Epidermal melanocyte (primary cell): ENCODE measurements around the gene SASH1.
"Not testable (repeated sequence)": the region's sequence is repeated elsewhere in the genome, so short reads cannot be mapped to it uniquely, and the experiment has no call there.

ENCODE experiments used
- DNase-seq: peaks from one replicate; pipeline ENCODE4 v3.0.0; 2011; ENCODE audit warnings: low spot score; ENCODE audit not compliant: insufficient read length

Gene SASH1

DNA sequence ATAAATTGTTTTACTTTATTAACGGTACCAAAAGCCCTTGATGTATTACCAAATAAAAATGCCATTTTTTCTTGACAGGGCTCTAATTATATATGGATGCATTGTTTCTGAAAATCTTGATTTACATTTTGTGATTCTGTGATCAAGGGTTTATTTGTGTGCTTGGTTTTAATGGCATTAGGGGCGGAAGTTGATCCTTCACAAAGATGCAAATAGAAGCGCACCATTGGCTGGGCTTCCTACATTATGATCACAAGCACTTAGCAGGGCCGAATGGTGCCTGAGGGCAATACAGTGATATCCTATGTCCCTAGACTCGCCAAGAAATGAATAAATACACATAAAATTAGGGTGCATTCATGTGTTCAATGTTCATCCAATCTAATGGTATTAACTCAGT lies 231.3 kb downstream of the SASH1 start:
- no peak for DNase-seq

DNA sequence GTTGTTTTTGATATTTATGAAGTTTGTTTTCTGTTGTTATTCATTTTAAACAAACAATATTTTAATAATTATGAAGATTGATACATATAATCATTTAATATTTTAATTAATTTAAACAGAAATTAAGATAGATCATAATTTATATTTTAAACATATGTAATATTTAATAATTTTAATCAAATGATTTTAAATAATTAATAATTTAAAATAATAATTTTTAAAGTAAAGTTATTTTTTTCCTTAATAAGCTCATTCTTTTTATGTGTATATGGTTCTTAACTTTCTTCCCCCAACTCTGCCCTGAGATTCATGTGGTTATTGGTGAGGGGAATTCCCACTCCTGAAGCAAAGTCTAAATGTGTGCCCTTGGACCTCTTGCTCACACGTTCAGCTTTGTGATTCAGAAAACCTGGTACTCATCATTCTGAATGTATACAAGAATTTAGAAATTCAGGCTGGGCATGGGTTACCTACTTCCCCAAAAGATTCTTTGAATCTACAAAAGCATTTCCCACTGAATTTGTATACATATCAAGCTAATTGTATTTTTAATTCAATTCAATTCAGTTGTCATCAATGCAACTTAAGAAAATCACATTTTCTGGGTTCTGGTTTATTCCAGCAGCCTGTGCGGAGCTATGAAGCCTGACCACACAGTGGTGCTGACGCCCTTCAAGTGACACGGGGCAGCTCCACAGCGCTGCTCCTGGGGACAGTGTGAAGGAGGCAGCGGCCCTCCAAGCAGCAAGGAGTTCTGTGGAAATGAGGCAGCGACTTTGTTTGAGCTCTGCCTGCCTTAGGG lies 235.2 kb downstream of the SASH1 start:
- DNase-seq: peak; percentile 38

DNA sequence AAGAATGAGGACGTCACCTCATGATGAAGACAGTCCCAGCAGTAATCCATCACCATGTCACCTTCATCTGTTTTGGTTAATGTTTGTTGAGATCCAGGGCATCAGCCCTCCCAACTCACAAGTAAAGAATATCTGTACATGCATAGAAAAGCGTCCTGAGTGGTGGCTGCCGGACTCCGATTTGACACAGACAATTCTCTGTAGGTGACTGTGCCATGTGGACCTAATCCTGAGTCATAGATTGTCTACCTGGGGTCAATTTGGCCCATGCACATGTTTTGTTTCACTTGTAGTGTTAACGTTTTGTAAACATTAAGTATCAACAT lies 235.8 kb downstream of the SASH1 start:
- DNase-seq: no peak

DNA sequence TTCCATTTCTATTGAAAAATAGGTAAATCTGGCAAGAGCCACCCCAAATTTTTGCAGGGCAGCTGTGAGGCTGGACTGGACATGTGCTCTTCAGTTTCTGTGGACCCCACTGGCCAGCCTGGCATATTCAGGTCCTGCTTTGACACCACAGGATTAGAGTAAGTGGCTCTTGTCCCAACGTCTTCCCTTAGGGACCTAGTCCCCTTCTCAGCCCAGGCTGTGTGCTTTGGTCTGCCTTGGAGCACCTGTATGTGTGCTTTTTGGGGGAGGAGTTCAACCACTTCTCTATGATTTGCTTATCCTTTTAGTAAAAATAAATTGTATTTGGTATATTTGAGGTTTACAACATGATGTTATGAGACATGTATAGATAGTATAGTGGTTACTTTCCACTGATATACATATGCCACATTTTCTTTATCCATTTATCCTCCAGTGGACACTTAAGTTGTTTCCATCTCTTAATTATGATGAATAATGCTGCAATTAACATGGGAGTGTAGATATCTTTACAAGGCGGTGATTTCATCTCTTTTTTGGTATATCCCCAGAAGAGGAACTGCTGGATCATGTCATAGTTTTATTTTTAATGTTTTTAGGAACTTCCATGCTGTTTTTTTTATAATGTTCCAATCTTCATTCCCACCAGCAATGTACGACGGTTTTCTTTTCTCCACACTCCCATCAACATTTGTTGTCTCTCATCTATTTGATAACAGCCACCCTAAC lies 236.4 kb downstream of the SASH1 start:
- DNase-seq: no peak

DNA sequence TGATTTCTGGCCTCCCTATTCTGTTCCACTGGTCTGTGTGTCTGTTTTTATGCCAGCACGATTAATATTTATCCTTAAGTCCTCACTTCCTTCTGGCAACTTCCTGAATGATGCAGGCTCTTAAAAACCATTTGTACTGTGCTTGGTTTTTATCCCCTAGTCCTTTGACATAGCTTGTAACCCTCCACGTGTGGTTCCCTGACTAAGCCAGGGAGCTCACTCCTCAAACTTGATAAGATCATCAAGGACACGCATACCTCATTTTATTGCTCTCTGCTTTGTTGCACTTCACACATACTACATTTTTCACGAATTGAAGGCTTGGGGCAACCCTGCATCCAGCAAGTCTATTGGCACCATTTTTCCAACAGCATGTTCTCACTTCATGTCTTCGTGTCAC lies 237.8 kb downstream of the SASH1 start:
- no peak for DNase-seq

DNA sequence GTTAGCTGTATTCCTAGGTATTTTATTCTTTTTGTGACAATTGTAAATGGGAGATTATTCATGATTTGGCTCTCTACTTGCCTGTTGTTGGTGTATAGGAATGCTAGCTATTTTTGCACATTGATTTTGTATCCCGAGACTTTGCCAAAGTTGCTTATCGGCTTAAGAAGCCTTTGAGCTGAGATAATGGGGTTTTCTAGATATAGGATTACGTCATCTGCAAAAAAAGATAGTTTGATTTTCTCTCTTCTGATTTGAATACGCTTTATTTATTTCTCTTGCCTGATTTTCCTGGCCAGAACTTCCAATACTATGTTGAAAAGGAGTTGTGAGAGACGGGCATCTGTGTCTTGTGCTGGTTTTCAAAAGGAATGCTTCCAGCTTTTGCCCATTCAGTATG lies 241.0 kb downstream of the SASH1 start:
- no peak for DNase-seq

DNA sequence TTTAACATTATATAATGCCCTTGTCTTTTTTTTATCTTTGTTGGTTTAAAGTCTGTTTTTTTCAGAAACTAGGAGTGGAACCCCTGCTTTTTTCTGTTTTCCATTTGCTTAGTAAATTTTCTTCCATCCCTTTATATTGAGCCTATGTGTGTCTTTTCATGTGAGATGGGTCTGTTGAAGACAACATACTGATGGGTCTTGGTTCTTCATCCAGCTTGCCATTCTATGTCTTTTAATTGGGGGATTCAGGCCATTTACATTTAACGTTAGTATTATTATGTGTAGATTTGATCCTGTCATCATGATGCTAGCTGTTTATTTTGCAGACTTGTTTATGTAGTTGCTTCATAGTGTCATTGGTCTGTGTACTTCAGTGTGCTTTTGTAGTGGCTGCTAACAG lies 243.0 kb downstream of the SASH1 start:
- DNase-seq: not testable (repeated sequence)

DNA sequence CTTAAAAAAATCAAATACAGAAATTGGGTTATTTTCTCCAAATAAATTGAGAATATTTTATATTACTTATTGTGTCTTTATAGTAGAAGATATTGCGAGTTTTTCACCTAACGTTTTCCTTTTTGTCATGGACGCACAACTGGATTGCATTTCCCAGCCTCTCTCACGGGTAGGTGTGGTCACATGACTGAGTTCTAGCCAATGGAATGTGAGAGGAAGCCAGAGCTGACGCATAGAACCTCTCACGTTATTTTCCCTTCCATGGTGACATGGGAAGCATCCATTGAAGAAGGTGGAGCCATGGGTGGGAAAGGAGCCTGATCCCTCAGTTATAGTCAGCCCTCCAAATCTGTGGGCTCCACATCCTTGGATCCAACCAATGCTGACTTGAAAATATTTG lies 248.2 kb downstream of the SASH1 start:
- no peak for DNase-seq

DNA sequence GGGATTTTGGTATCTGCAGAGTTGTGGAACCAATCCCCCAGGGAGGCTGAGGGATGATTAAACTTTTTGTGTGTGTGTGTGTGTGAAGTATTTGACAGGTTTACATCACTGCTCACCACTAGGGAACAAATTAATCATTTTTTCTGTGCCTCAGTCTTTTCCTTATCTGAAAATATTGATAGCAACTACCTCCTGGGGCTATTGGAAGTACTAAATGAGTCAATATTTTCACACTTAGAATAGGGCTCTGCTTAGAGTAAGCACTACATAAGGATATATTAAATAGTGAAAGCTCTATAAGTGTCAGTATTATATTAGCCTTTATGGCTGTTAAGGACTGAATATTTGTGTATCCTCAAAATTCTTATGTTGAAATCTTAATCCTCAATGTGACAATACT lies 249.0 kb downstream of the SASH1 start:
- no peak for DNase-seq

DNA sequence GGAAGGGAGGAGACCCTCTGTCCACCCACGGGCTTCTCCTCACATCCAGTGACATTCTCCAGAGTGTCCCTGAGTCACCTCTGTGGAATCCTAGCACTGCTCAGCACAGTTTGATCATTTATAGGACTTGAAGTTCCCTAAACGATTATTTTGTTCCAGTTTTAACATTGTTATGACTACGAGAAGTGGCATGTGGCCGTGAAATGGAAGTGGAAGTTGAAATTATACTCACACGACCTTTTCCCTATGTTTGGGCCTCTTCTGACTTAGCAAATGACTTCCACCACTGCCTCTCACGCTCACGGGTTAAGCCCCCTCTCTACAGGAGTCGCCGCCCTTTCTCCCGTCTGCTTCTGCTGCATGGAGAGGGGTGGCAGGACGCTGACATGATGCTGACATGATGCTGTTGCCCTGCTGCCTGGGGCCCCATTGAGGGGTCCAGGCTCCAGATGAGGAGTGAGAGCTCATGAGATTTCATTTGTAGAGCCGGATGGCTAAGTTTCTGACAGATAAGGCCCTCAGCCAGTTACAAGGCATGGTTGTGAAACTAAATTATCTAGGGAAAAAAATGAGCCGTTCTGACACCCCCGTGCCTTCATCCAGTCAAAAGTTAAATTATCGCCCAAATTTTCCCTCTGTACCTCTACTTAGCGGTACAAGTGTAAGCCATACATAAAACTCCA lies 250.6 kb downstream of the SASH1 start:
- DNase-seq: no peak

DNA sequence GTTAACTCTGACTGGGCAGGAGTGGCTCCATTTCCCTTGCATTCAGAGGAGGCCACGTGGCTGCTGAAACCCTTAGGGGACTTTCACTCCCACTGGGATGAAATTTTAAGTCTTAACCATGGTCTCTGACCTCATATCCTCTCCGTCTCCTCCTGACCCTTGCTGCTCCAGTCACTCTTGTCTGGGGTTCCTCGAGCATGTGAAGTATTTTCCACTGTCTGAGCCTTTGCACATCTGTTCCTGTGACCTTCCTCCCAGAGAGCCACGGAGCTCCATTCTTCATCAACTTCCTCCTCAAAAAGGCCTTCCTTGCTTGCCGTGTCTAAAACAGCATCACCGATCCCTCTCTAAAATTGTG lies 251.2 kb downstream of the SASH1 start:
- no peak for DNase-seq

DNA sequence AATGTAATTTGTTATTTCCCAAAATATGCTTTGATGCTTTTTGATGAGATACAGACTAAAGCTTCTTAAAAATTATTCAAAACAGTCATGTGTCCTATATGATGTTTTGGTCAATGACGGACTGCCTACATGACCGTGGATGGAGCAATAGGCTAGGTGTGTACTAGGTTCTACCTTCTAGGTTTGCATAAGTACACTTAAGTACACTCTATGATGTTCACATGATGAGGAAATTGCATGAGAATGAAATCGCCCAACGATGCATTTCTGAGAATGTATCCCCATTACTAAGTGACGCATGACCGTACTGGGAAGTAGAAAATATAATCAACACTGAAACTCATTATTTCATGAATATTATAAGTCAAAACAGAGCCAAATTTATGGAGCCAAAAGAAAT lies 252.9 kb downstream of the SASH1 start:
- no peak for DNase-seq

DNA sequence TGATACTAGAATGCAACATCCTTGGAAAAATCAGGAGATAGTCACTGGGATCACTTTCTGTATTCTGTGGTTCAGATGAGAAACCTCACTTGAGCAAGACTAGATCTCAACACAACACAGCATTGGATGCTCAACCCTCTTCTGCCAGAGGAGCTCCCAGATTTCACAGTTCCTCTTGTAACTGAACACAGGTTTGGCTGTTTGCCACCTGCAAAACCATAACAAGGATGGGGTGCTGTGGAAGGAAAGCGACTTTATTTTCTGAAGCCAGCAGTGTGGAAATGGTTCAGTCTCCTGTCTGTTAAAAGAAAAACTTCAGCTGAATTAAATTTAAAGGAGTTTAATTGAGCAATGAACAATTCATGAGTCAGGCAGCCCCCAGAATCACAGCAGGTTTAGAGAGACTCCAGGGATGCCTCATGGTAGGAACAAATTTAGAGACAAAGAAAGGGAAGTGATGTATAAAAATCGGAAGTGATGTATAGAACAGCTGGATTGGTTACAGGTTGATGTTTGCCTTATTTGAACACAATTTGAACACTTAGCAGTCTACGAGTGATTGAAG lies 254.3 kb downstream of the SASH1 start:
- no peak for DNase-seq

DNA sequence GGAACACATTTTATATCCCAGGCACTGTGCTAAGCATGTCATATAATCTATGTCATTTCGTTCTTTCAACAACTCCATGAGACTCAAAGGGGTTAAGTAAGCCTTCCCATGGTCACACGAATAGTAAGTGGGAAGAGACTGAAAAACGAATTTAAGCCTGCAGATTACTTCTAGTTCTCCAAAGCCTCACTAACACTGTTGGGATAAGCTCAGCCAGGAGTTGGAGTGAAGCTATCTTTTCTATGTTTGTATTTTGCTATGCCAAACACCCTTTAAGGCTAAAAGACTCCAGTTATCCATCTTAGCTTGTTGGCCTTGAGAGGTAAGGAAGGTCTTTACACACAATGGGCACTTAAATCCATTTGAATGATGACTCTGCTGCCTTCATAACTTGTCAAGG lies 256.1 kb downstream of the SASH1 start:
- no peak for DNase-seq

DNA sequence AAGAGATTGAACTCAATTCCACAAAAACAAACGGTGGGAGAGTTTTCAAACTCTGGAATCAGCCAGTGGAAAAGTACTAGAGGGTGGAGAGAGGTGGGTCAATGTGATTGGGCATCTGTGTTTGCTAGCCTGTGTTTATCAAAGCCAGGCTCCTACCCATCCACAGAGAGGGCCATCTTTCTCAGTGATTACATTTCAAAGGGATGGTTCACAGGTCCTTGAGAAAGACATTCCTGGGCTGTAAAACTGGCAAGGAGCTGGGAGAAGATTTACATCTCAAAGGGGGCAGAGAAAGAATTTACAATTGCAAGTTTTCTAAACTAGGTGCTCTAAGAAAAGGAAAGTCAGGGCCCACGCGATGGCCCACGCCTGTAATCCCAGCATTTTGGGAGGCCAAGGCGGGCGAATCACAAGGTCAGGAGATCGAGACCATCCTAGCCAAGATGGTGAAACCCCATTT lies 257.4 kb downstream of the SASH1 start:
- no peak for DNase-seq
